Dermis blood vessel endothelial cell (primary cell): Measurements from ENCODE around the gene SMIM1. TPM values are rescaled to one million over a fixed set of nuclear protein-coding genes. Genes with fewer than 3 reads are reported as not detected.

Experiments used
- DNase-seq: peaks from one replicate; pipeline ENCODE4 v3.0.0; 2010
- total RNA-seq: library from RNA; depleted of rRNA; stranded (reverse); fragments of >200 nt; gene quantifications from 2 replicates; pipeline ENCODE4 v1.2.3, GENCODE V29; 2014

Gene SMIM1
- total RNA-seq, 1 donor from 2014 or later, result 1.5 TPM

DNA sequence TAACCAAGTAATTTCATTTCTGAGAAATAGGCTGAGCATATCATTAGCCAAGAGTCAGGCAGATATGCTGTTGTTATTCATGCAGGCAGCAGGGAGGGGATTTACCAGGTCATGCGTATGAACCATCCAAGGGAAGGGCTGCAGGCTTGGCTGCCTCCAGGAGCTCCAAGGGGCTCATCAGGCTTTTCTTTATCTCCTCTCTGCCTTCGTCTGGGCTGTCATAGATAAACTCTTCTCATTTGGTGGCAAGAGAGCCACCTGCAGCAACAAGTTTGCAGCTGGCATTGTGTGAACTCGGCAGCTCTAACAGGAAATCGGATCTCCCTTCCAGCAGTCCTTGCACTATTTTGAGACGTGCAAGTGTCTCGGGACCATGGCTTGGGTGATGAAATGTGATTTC is 12.8 kb upstream of the SMIM1 start:
- no peak for DNase-seq

DNA sequence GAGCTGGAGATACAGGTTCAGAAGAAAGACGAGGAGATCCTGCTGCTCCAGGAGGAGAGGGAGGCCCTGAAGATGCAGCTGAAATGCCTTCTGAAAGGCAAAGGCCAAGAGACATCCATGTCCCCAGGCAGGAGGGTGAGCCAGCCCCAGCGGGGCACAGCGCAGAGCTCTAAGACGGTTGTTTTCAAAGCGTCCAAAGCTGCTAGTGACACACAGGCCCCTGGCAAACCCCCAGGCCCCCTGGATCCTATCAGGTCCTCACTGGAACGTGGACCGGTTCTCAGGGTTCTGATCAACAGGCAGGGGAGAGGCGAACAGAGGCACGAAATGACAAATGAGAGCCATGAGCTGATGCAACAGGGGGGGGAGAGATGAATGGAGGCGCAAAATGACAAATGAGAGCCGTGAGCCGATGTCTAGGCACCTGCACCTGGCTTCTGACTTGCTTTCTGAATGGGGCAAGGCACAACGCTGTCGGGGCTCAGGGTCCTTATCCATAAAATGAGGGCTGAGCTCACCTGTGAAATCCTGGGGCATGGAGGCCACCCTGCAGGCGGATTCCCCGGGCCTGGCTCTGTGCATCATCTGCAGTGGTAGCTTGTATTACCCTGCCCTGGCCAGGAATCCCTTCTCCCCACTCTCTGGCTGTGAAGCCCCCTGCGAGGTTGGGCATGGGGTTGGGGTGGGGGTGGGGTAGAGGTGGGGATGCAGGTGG is 11.1 kb upstream of the SMIM1 start:
- no peak for DNase-seq

DNA sequence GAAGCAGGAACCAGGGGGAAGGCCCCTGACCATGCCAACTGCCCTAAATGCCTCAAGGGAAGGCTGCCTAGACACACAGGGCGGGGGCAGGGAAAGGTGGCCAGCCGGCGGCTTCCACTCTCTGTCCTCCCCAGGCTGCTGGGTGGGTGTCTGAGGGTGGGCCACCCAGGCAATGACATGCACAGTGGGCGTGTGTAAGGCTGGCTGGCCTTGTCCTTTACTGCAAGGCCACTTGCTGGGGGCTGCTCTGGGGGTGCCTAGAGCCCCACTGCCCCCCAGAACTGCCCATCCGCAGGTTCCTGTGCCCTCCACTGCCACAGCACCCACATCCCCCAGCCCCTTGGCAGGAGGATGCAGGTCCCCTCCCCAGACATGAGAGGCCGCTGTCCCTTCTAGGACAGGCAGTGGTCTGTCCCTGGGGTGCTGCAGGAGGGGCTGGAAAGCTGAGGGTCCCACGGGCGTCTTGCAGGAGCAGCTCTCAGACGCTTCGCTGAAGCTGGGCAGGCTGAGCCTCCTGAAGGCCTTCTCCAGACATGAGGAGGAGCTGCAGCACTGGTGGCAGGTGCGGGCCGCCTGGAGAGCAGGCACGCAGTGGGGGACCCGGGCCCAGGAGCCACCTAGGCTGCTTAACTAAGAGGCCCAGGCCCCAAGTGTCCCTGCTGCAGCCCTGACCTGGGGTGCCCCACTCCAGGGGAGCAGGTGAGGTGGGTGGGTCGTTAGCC is 10.2 kb upstream of the SMIM1 start:
- DNase-seq, result no peak

DNA sequence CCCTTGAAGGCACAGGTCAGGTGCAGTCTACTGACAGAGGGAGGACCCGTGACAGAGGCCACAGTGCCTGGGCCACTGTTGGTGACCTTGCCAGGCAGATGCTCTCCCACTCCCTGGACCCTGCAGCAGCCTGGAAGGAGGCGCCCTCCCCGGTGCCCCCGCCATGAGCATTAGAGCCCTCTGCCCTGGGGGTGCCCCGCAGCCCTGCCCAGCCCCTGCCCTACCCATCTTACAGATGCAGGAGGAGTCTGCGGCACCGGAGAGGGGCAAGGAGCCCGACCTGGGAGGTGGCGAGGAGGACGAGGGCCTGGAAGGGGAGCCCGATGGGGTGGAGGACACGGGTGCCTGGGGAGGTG is 9.7 kb upstream of the SMIM1 start:
- no peak for DNase-seq

- DNase-seq, result no peak
Observed at GRCh38 chr1:3763351-3764125, 9.0 kb upstream of the SMIM1 start.

DNA sequence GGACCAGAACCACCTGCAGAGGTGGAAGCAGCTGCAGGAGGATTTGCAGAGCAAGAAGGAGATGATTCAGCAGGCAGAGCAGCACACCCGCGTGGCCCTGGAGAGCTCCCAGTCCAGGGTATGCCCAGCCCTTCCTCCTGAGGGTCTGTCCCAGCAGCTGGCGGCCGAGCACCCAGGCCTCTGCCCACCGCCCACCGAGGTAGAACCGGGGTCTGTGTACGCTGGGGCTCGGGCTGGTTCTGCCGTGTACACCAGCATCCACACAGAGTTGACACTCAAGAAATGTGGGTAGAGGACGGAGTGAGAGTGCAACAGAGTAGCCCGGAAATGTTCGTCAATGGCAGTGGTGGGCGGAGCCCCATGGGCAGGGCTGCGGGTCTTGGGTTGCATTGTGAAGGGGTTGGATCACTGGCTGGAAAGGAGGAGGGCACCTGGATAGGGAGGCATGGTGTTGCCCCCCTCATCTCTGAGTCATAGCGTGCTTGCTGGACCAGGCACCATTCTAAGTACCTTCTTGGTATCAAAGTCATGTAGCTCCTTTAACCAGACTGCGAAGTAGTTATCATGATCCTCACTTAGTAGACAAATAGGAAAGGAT is 5.1 kb upstream of the SMIM1 start:
- DNase-seq, result no peak

DNA sequence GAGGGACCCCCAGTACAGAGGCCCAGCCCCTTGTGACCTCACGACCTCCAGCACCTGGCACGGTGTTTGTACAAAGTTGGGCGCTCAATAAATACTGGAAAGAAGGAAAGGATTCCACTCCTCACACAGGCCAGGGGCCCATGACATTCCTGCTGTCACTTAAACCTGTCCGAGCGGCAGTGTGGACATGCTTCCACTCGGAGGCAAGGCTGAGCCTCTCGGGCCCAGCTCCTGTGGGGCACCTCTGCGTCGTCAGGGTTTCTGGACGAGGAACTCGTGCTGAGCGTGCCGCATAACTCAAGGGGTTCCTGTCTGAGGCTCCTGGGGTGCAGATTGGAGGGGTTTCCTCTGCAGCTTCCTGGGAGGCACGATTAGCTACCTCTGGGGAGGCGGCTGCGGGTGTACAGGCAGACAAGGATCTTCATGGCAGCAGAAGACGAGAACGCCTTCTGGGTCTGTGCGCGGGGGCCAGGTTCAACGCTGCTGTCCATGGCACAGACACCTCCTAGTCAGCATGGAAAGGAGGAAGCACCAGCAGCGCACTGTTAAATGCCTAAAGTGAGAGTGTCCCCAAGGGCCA is 3.6 kb upstream of the SMIM1 start:
- DNase-seq, result no peak

- no peak for DNase-seq
Observed at GRCh38 chr1:3770047-3770765, 2.3 kb upstream of the SMIM1 start.

DNA sequence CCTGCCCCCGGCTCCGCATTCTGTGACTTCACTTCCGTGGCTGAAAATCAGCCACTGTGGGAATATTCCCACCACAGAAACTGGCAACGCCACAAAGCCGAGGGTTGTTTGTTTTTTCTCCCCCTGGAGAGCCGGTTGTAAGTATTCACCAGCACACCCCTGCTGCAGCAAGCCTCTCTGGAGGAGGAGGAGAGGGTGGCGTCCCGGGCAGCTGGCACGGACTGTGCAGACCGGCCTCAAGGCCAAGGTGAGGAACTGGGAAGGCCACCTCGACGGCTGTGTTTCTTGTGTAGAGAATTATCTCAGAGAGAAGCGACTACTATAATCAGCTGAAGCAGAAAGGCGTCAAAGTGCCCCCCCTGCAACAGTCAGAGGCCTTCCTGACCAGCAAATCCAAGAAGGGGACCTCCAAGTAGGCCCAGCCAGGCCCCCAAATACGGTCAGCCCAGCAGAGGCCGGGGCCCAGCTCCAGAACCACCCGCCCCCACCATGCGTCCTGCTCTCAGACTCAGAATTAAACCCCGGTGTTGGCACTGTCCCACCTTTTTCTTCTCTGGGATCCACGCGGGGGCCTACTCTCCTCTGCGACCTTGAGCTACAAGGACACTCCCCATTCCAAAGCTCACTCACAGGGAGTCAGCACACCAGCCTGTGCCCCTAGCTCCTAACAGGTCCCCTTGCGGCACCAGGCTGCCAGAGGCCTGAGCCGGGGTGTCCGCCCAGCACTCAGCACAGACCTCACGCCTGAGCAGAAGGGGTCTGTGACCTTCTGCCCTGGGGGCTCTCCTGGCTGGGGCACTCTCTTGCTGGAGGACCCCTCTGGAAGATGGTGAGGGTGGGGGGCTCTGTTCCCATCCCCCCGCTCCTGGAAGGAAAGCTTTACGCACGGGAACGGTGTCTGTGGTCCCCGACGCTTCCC is 1.2 kb upstream of the SMIM1 start:
- DNase-seq, result no peak

DNA sequence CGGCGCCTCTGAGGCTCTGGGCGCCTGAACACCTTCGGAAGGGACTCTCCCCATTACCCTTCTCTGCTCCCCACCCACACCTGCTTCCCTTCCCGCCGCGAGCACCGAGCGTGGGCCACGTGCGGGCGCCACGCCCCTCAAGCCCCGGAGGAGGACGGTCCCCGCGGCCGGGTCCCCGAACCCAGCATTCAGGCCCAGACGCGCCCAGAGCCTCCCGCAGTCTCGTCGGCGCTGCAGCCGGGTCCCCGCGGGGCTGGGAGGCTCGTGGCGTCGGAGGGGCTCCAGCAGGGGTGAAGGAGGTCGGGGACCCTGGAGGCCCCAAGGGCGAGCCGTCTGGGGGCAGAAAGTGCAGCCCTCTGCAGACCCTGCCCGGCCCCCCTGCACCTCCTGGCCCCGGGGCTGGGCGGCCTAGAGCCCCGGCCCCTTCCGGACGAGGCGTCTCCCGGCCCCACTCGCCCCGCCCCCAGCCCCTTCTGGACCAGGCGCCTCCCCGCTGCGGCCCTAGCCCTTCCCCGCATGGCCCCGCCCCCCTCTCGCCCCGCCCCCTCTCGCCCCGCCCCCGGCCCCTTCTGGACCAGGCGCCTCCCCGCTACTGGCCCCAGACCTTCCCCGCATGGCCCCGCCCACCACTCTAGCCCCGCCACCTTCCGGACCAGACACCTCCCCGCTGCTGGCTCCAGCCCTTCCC is 378 bp upstream of the SMIM1 start:
- peak; percentile 72 for DNase-seq

DNA sequence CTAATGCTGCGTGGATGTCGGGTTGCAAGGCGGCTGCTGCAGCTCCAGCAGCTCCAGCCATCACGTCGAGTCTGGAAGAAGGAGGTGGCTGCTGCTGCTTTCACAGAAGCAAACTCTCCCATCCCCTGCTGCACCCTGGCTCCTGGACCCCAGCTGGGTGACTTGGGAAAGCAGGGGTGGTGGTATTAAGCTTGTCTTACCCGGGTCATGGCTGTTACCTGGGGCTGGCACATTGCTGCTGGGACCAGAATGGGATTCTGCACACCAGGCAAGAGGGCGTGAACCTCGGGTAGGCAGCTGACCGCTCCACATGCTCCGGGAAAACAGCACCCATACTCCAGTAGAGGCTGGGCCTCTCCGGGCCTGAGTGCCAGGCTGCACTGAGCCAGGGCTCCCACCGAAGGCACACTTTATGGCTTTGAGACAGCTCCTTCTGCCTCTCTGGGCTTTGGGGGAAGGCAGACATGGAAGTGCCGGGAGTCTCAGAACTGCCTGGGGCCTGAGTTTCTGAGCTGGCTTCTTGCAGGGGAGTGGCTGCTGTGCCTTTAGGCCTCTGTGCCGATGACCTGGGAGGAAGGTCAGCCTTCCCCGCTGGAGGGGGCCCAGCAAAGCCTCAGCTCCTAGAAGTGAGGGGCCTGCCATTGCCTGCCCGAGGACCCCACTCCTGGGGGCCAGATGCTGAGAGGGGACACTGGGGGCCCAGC is 1.2 kb downstream of the SMIM1 start:
- no peak for DNase-seq

GRCh38 chr1:3774276-3774945 is 1.9 kb downstream of the SMIM1 start:
- no peak for DNase-seq

GRCh38 chr1:3774946-3775489 is 2.5 kb downstream of the SMIM1 start:
- DNase-seq, result no peak

- peak; percentile 48 for DNase-seq
Observed at GRCh38 chr1:3775490-3776230, 3.1 kb downstream of the SMIM1 start.

- DNase-seq, result no peak
Observed at GRCh38 chr1:3776231-3776961, 3.8 kb downstream of the SMIM1 start.

DNA sequence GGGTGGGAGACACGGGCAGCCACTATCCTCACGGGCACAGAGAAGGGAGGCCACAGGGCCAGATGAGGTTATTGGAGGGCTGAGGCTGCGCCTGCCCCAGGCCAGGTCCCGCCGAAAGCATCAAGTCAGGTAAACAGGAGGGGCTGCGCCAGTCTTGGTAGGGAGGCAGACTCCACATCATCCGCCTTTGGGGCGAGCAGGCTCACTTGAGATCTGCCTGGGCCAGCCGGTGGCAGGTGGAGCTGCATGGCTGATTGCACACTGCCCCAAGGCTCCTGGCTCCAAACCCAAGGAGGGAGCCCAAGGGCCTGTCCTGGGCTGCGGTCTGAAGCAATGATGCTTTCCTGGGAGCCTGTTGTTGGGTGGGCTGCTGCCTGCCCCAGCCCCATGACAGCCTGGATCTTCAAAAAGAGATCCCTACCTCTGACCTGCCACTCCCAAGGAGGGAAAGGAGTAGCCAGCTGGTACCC is 4.6 kb downstream of the SMIM1 start:
- DNase-seq, result no peak
